ENCODE data around the gene MAP4K5.

DNA sequence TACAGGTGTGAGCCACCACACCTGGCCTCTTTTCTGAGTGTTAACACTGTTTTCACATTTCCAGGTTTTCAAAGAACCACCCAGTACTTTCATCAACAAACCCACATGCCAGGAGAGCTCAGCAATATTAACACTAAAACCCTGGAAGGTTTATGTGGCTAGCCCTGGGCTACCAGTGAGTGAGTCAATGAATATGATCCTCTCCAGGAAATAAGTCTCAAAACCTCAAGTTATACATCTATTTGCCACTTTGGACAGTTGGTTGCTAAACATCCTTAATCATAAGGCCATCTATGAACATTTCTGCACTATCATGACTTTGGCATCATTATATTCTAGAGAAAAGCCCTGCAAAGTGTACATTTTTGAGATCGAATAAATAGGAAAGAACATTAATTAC, 129.4 kb downstream of the MAP4K5 start:
- TF ChIP-seq YY1 (IDR thresholded peaks at IDR 0.05; ENCODE audit: insufficient read depth, insufficient read length) (no peak), ZNF274 (IDR thresholded peaks at IDR 0.05; ENCODE audit: low read depth, low read length) (no peak), SUZ12 (IDR thresholded peaks at IDR 0.05; ENCODE audit: extremely low read depth, insufficient read depth, insufficient read length) (no peak)
